NCI-H1417 (cell line): ENCODE results near the gene EGFL7.

Experiments used
- DNase-seq, 3 experiments: peaks; one replicate each; lab custom pipeline; 2025; lab: John Stamatoyannopoulos, UW

Gene EGFL7

GRCh38 chr9:136672431-136673087, 9.8 kb downstream of the EGFL7 start:
- no peak for DNase-seq

- no peak for DNase-seq
These were observed 10.6 kb downstream of the EGFL7 start for GRCh38 chr9:136673088-136673974.

- no peak for DNase-seq
These were observed 11.5 kb downstream of the EGFL7 start for GRCh38 chr9:136673975-136674785.

GRCh38 chr9:136674786-136675349, 12.2 kb downstream of the EGFL7 start:
- peak in 2 of 3 experiments; percentile 31 to 47 for DNase-seq

GRCh38 chr9:136675477-136676296, 13.0 kb downstream of the EGFL7 start:
- peak in 2 of 3 experiments; percentile 40 to 50 for DNase-seq

- no peak for DNase-seq
These were observed 13.6 kb downstream of the EGFL7 start for GRCh38 chr9:136676297-136676794.

GRCh38 chr9:136676920-136677686, 14.4 kb downstream of the EGFL7 start:
- DNase-seq, result no peak

- no peak for DNase-seq
These were observed 15.3 kb downstream of the EGFL7 start for GRCh38 chr9:136678034-136678433.

- no peak for DNase-seq
These were observed 15.9 kb downstream of the EGFL7 start for GRCh38 chr9:136678624-136679023.

- no peak for DNase-seq
These were observed 16.8 kb downstream of the EGFL7 start for GRCh38 chr9:136679431-136679941.

- no peak for DNase-seq
These were observed 18.3 kb downstream of the EGFL7 start for GRCh38 chr9:136681029-136681428.

GRCh38 chr9:136681945-136682699, 19.4 kb downstream of the EGFL7 start:
- no peak for DNase-seq

- no peak for DNase-seq
These were observed 20.0 kb downstream of the EGFL7 start for GRCh38 chr9:136682710-136683109.

- no peak for DNase-seq
These were observed 20.5 kb downstream of the EGFL7 start for GRCh38 chr9:136683173-136683745.

- DNase-seq, result no peak
These were observed 21.0 kb downstream of the EGFL7 start for GRCh38 chr9:136683755-136684154.

GRCh38 chr9:136684339-136684738, 21.6 kb downstream of the EGFL7 start:
- no peak for DNase-seq

- no peak for DNase-seq
These were observed 22.1 kb downstream of the EGFL7 start for GRCh38 chr9:136684799-136685198.

- DNase-seq, result no peak
These were observed 22.5 kb downstream of the EGFL7 start for GRCh38 chr9:136685216-136685615.
